H1 (cell line): ENCODE data around the gene ARHGAP25. TPM values are rescaled to one million over a fixed set of nuclear protein-coding genes. Genes with fewer than 3 reads are reported as not detected.

Experiments used
- CTCF ChIA-PET: fragments of 300-600 bp; sonication (Branson Sonifier 250); formaldehyde crosslinking; loops from one replicate; lab custom pipeline; 2021; ENCODE audit not compliant: partially characterized antibody; lab: Charles Lee
- POLR2A ChIA-PET: fragments of 300-600 bp; sonication (Branson Sonifier 250); formaldehyde crosslinking; loops from one replicate; lab custom pipeline; 2021; ENCODE audit warnings: inconsistent platforms; ENCODE audit not compliant: partially characterized antibody; lab: Charles Lee
- DNase-seq, 2 experiments: peaks; one replicate each; pipeline versions ENCODE4 v3.0.0 to v3.0.0-alpha.2; 2010 to 2022; ENCODE audit warnings: low spot score in 2 of 2, low read depth in 1 of 2, mixed read lengths in 1 of 2
- FAIRE-seq: peaks from 2 replicates; lab custom pipeline; 2011; peaks lifted over from hg19 to GRCh38; lab: Jason Lieb, UNC
- H2AFZ ChIP-seq: 2 replicates; pipeline ENCODE4 v1.8.1; 2012; ENCODE audit warnings: low read length, inconsistent platforms
- H2AK5ac ChIP-seq: 2 replicates; pipeline ENCODE4 v1.6.1; 2013; ENCODE audit warnings: low read depth, low read length
- H2BK120ac ChIP-seq: replicated peaks from 2 replicates; pipeline ENCODE3; 2013; ENCODE audit warnings: low read depth, low read length, inconsistent platforms
- H2BK12ac ChIP-seq: 2 replicates; pipeline ENCODE4 v1.6.1; 2013; ENCODE audit warnings: low read depth, low read length
- H2BK15ac ChIP-seq: 2 replicates; pipeline ENCODE4 v1.6.1; 2013; ENCODE audit warnings: low read length
- H2BK20ac ChIP-seq: 2 replicates; pipeline ENCODE4 v1.6.1; 2013; ENCODE audit warnings: low read length
- H2BK5ac ChIP-seq: 2 replicates; pipeline ENCODE4 v1.6.1; 2013; ENCODE audit warnings: low read depth, low read length
- H3K14ac ChIP-seq: 2 replicates; pipeline ENCODE4 v1.6.1; 2013; ENCODE audit warnings: inconsistent platforms; ENCODE audit not compliant: insufficient read length
- H3K18ac ChIP-seq: 2 replicates; pipeline ENCODE4 v1.6.1; 2013; ENCODE audit warnings: low read length; ENCODE audit errors: extremely low read depth
- H3K23ac ChIP-seq: 2 replicates; pipeline ENCODE4 v1.6.1; 2013; ENCODE audit warnings: inconsistent platforms; ENCODE audit not compliant: insufficient read length
- H3K23me2 ChIP-seq: 2 replicates; pipeline ENCODE4 v1.6.1; 2013; ENCODE audit warnings: low read depth, low read length
- H3K27ac ChIP-seq: 2 replicates; pipeline ENCODE4 v1.6.1; 2011; ENCODE audit warnings: low read depth, low read length, inconsistent platforms
- H3K27me3 ChIP-seq, 4 experiments: replicated peaks in 1 of 4; 1 replicate in 1 of 4; 2 replicates in 3 of 4; pipeline versions ENCODE4 v1.6.1 to v1.8.1; 2011 to 2013; ENCODE audit warnings: low read length in 3 of 4, mild to moderate bottlenecking in 3 of 4, inconsistent platforms in 2 of 4, mixed read lengths in 2 of 4, moderate library complexity in 1 of 4; ENCODE audit not compliant: control insufficient read depth in 3 of 4, insufficient read depth in 3 of 4; ENCODE audit errors: extremely low read depth in 1 of 4
- H3K36me3 ChIP-seq, 4 experiments: 2 replicates each; pipeline versions ENCODE4 v1.6.1 to v1.8.1; 2011 to 2013; ENCODE audit warnings: mild to moderate bottlenecking in 4 of 4, low read length in 3 of 4, moderate library complexity in 2 of 4, control low read depth in 1 of 4, inconsistent platforms in 1 of 4; ENCODE audit not compliant: insufficient read depth in 4 of 4, control insufficient read depth in 2 of 4
- H3K4ac ChIP-seq: replicated peaks from 2 replicates; pipeline ENCODE3; 2013; ENCODE audit warnings: low read length, low read depth, mixed read lengths, inconsistent platforms; ENCODE audit not compliant: insufficient read length
- H3K4me1 ChIP-seq, 4 experiments: replicated peaks in 1 of 4; 1 replicate in 1 of 4; 2 replicates in 3 of 4; pipeline versions ENCODE4 v1.6.1 to v1.8.1; 2011 to 2013; ENCODE audit warnings: low read length in 3 of 4, inconsistent platforms in 2 of 4, mixed read lengths in 1 of 4; ENCODE audit not compliant: insufficient read depth in 4 of 4, control insufficient read depth in 3 of 4
- H3K4me2 ChIP-seq, 2 experiments: 2 replicates each; pipeline versions ENCODE4 v1.6.1 to v1.8.1; 2011 to 2013; ENCODE audit warnings: low read depth in 2 of 2, low read length in 2 of 2, control low read depth in 1 of 2, inconsistent platforms in 1 of 2, mild to moderate bottlenecking in 1 of 2; ENCODE audit not compliant: insufficient read depth in 1 of 2
- H3K4me3 ChIP-seq, 4 experiments: fragments of 200-600, 300-600 bp in 1 of 4; sonication (generic), shearing (Covaris generic), sonication (Bioruptor Twin) in 1 of 4; 2 replicates each; pipeline versions ENCODE4 v1.5.1 to v1.8.1; 2011 to 2016; ENCODE audit warnings: low read length in 4 of 4, low read depth in 3 of 4, control low read depth in 2 of 4, inconsistent platforms in 2 of 4, mild to moderate bottlenecking in 2 of 4, mixed read lengths in 1 of 4, moderate library complexity in 1 of 4; ENCODE audit not compliant: insufficient read depth in 2 of 4; ENCODE audit errors: extremely low read depth in 1 of 4
- H3K56ac ChIP-seq: replicated peaks from 2 replicates; pipeline ENCODE3; 2013; ENCODE audit warnings: low read depth, mild to moderate bottlenecking, mixed read lengths, low read length, inconsistent platforms; ENCODE audit not compliant: insufficient read length
- H3K79me1 ChIP-seq: 2 replicates; pipeline ENCODE4 v1.6.1; 2013; ENCODE audit warnings: low read depth, low read length, control low read depth
- H3K79me2 ChIP-seq, 2 experiments: 2 replicates each; pipeline versions ENCODE4 v1.6.1 to v1.8.1; 2012 to 2013; ENCODE audit warnings: low read length in 2 of 2, mild to moderate bottlenecking in 2 of 2, inconsistent platforms in 1 of 2; ENCODE audit not compliant: insufficient read depth in 2 of 2, control insufficient read depth in 1 of 2
- H3K9ac ChIP-seq, 4 experiments: replicated peaks in 1 of 4; 1 replicate in 1 of 4; 2 replicates in 3 of 4; pipeline versions ENCODE4 v1.6.1 to v1.8.1; 2011 to 2013; ENCODE audit warnings: low read depth in 3 of 4, low read length in 3 of 4, control low read depth in 2 of 4, mild to moderate bottlenecking in 2 of 4, moderate library complexity in 2 of 4, inconsistent platforms in 1 of 4; ENCODE audit errors: extremely low read depth in 1 of 4
- H3K9me3 ChIP-seq, 2 experiments: 2 replicates each; pipeline versions ENCODE4 v1.6.1 to v1.8.1; 2012 to 2013; ENCODE audit warnings: mild to moderate bottlenecking in 2 of 2, moderate library complexity in 2 of 2, control low read depth in 1 of 2, inconsistent platforms in 1 of 2, low read depth in 1 of 2, low read length in 1 of 2, mixed read lengths in 1 of 2; ENCODE audit not compliant: insufficient read depth in 2 of 2
- H4K20me1 ChIP-seq, 2 experiments: replicated peaks in 1 of 2; 2 replicates each; pipeline versions ENCODE3 to v1.8.1; 2011 to 2013; ENCODE audit warnings: inconsistent platforms in 2 of 2, low read length in 2 of 2, mild to moderate bottlenecking in 1 of 2; ENCODE audit not compliant: insufficient read depth in 2 of 2, control insufficient read depth in 1 of 2
- H4K5ac ChIP-seq: 2 replicates; pipeline ENCODE4 v1.6.1; 2013; ENCODE audit warnings: low read length, low read depth, mixed read lengths, inconsistent platforms; ENCODE audit not compliant: insufficient read length
- H4K8ac ChIP-seq: 2 replicates; pipeline ENCODE4 v1.8.0; 2013; ENCODE audit warnings: mild to moderate bottlenecking, moderate library complexity, low read length, inconsistent platforms; ENCODE audit not compliant: insufficient read depth; ENCODE audit errors: extremely low read depth
- H4K91ac ChIP-seq: replicated peaks from 2 replicates; pipeline ENCODE3; 2013; ENCODE audit warnings: low read length, mixed read lengths, inconsistent platforms; ENCODE audit not compliant: insufficient read length
- CHD2 ChIP-seq: IDR thresholded peaks from 2 replicates; pipeline ENCODE4 v1.6.1; 2012; ENCODE audit warnings: low read length, improper control_type of control experiment
- FOSL1 ChIP-seq: IDR thresholded peaks from 2 replicates; pipeline ENCODE4 v1.6.1; 2011; ENCODE audit warnings: mild to moderate bottlenecking, low read depth, low read length, moderate library complexity; ENCODE audit not compliant: insufficient read depth
- KDM4A ChIP-seq: IDR thresholded peaks from one replicate; pipeline ENCODE4 v1.7.1; 2012; ENCODE audit warnings: low read depth, mild to moderate bottlenecking, moderate library complexity, low read length, inconsistent platforms; ENCODE audit not compliant: severe bottlenecking
- KDM5A ChIP-seq: fragments of 200-600 bp; IDR thresholded peaks from 2 replicates; pipeline ENCODE4 v1.7.1; 2012; ENCODE audit warnings: mild to moderate bottlenecking, low read length, inconsistent platforms, mixed read lengths
- MAX ChIP-seq: IDR thresholded peaks from 2 replicates; pipeline ENCODE4 v1.6.1; 2012; ENCODE audit warnings: inconsistent platforms
- POLR2A ChIP-seq, 2 experiments: IDR thresholded peaks; 1 replicate in 1 of 2; 2 replicates in 1 of 2; pipeline ENCODE4 v1.6.1; 2011; ENCODE audit warnings: low read depth in 2 of 2, low read length in 2 of 2, mild to moderate bottlenecking in 2 of 2; ENCODE audit errors: control extremely low read depth in 1 of 2
- SIX5 ChIP-seq: IDR thresholded peaks from 2 replicates; pipeline ENCODE4 v1.6.1; 2011; ENCODE audit warnings: mild to moderate bottlenecking, low read depth, low read length
- SP2 ChIP-seq: IDR thresholded peaks from 2 replicates; pipeline ENCODE4 v1.6.1; 2012; ENCODE audit warnings: mild to moderate bottlenecking, low read length, inconsistent platforms
- TAF1 ChIP-seq: IDR thresholded peaks from 2 replicates; pipeline ENCODE4 v1.6.1; 2011; ENCODE audit warnings: mild to moderate bottlenecking, low read depth, low read length
- WGBS, 2 experiments: shearing (Covaris generic) in 1 of 2; methylation state at CpG; one replicate each; pipeline versions ENCODE4 v1.1.6 to v1.1.7; 2013 to 2015; ENCODE audit warnings: low lambda C conversion rate in 2 of 2, mixed read lengths in 2 of 2, inconsistent platforms in 1 of 2, low coverage in 1 of 2, missing lambda C conversion rate in 1 of 2; ENCODE audit not compliant: insufficient replicate concordance in 2 of 2, insufficient coverage in 1 of 2, insufficient read length in 1 of 2; ENCODE audit errors: extremely low coverage in 1 of 2, missing lambda C conversion rate in 1 of 2; 5-methylcytosine and 5-hydroxymethylcytosine counted together
- polyA plus RNA-seq, 7 experiments: library from polyadenylated mRNA; depleted of rRNA in 3 of 7; stranded (reverse) in 5 of 7; unstranded in 2 of 7; fragments of >200 nt in 5 of 7; fragments of 200-250 nt in 2 of 7; gene quantifications; 1 replicate in 5 of 7; 2 replicates in 1 of 7; 4 replicates in 1 of 7; pipeline versions ENCODE4 v1.2.1 to v1.2.3, GENCODE V29; 2011 to 2013; ENCODE audit warnings: missing spikeins in 2 of 7, mixed read lengths in 2 of 7
- total RNA-seq: library from RNA; stranded (reverse); fragmentation: NEBNext Ultra II Directional; extraction: Animal tissue kit (Norgen Biotek cat#: 25700); gene quantifications from 2 replicates; pipeline ENCODE4 v1.2.1, GENCODE V29; 2021
- TF ChIP-seq, protein P1 (sequence below): IDR thresholded peaks from 2 replicates; pipeline ENCODE4 v1.6.1; 2012; ENCODE audit warnings: low read length, inconsistent platforms

Gene ARHGAP25
- total and polyA plus RNA-seq, 2 of the 8 experiments (the other 6 are each of a cell fraction or from before 2014, with no cell fraction given) = 1.00 to 1.2 TPM

GRCh38 chr2:68689553-68690537, 44.8 kb upstream of the ARHGAP25 start:
- H3K4ac ChIP-seq = no peak overlapping the region
- H3K23ac ChIP-seq = no peak overlapping the region
- FAIRE-seq (no peak), DNase-seq (no peak)
- no peaks in the 10 kb centered on the region for H3K79me2 ChIP-seq
- H3K27me3 ChIP-seq = no peaks in the 10 kb centered on the region
- H4K20me1 ChIP-seq = no peaks in the 10 kb centered on the region
- no peak overlapping the region for H2BK5ac ChIP-seq
- H2BK12ac ChIP-seq = no peak overlapping the region
- H2BK15ac ChIP-seq = no peak overlapping the region
- no peak overlapping the region; the same call in 1 of the 2 replicates for H2AFZ ChIP-seq
- no peak overlapping the region for H3K4me3 ChIP-seq
- H3K18ac ChIP-seq = peak overlapping the region; percentile 39; the same call in 1 of the 2 replicates
- H3K36me3 ChIP-seq = no peaks in the 10 kb centered on the region
- no peaks in the 10 kb centered on the region for H3K79me1 ChIP-seq
- WGBS, 2 experiments = 46% methylated on average over 7 of the region's 7 CpGs; no CpG with 5 or more reads in 1 of the 2 experiments
- H2AK5ac ChIP-seq = no peak overlapping the region
- no peak overlapping the region for H2BK20ac ChIP-seq
- H3K4me1 ChIP-seq = peaks cover 0 to 15% (median 6%) of the 10 kb centered on the region in 4 experiments; a peak in 4 of 7 replicates
- H3K4me2 ChIP-seq = peak overlapping the region in 1 of 2 experiments; percentile 8; a peak in 1 of 4 replicates
- peak overlapping the region; percentile 3 for H3K56ac ChIP-seq
- H3K14ac ChIP-seq = no peak overlapping the region
- H4K8ac ChIP-seq = no peak overlapping the region
- ChIA-PET CTCF (interaction anchor here (1.4 to 2.0 kb wide), 2 partner anchors 12 to 19 kb away, joined by 3 to 9 read pairs; no protein-coding TSS in a partner anchor), POLR2A (interaction anchor here (1.9 to 2.6 kb wide), 2 partner anchors 11 to 17 kb away, joined by 6 to 11 read pairs; no protein-coding TSS in a partner anchor)
- peak overlapping the region; percentile 69 for H2BK120ac ChIP-seq
- no peak overlapping the region for H3K27ac ChIP-seq
- peaks cover 0 to 3% of the 10 kb centered on the region in 2 experiments; a peak in 1 of 4 replicates for H3K9me3 ChIP-seq
- TF ChIP-seq CHD2 (no peak), SIX5 (no peak), POLR2A (IDR thresholded peaks at IDR 0.05; ENCODE audit: control extremely low read depth in 1 of 2, low read depth in 2 of 2, low read length in 2 of 2) (no peak), TAF1 (no peak), KDM4A (no peak), SP2 (no peak), MAX (no peak), FOSL1 (no peak), KDM5A (no peak)
- TF ChIP-seq, protein P1, sequence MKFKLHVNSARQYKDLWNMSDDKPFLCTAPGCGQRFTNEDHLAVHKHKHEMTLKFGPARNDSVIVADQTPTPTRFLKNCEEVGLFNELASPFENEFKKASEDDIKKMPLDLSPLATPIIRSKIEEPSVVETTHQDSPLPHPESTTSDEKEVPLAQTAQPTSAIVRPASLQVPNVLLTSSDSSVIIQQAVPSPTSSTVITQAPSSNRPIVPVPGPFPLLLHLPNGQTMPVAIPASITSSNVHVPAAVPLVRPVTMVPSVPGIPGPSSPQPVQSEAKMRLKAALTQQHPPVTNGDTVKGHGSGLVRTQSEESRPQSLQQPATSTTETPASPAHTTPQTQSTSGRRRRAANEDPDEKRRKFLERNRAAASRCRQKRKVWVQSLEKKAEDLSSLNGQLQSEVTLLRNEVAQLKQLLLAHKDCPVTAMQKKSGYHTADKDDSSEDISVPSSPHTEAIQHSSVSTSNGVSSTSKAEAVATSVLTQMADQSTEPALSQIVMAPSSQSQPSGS = no peak
- H4K91ac ChIP-seq = no peak overlapping the region
- no peak overlapping the region for H4K5ac ChIP-seq
- no peak overlapping the region for H3K9ac ChIP-seq
- H3K23me2 ChIP-seq = no peaks in the 10 kb centered on the region
